ENCODE data around the gene NXT2.

DNA sequence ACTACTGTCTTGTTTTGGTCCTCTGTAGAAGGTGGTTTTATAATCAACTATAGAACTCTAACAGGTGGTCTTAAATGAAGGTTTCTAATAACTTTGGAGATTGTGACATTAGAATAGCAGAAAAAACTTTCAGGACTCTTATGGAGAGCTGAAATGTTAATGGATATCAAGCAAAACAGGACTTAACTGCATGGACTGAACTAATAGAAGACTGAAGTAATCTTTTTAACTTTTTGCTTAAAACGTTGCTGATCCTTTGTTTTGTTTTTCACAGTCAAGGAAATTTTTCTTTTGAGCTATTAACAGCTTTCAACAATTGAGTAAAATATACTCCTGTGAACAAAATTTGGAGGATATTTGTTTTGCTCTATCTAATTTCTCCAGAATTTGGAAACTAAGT lies 17.2 kb downstream of the NXT2 start:
- TF ChIP-seq, protein P1, sequence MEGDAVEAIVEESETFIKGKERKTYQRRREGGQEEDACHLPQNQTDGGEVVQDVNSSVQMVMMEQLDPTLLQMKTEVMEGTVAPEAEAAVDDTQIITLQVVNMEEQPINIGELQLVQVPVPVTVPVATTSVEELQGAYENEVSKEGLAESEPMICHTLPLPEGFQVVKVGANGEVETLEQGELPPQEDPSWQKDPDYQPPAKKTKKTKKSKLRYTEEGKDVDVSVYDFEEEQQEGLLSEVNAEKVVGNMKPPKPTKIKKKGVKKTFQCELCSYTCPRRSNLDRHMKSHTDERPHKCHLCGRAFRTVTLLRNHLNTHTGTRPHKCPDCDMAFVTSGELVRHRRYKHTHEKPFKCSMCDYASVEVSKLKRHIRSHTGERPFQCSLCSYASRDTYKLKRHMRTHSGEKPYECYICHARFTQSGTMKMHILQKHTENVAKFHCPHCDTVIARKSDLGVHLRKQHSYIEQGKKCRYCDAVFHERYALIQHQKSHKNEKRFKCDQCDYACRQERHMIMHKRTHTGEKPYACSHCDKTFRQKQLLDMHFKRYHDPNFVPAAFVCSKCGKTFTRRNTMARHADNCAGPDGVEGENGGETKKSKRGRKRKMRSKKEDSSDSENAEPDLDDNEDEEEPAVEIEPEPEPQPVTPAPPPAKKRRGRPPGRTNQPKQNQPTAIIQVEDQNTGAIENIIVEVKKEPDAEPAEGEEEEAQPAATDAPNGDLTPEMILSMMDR (IDR thresholded peaks at IDR 0.05), result no peak
- TF ChIP-seq REST (IDR thresholded peaks at IDR 0.05; ENCODE audit: insufficient read depth in 1 of 2, low read depth in 2 of 2, low read length in 1 of 2) (no peak), SIN3A (IDR thresholded peaks at IDR 0.05; ENCODE audit: borderline replicate concordance, insufficient read depth, low read depth, low read length) (no peak)
